AML-193 (cell line): Measurements from ENCODE around the gene CXCR5.
A peak's percentile ranks its signal among the peaks of the same experiment; 100 is the strongest.

Experiments
- DNase-seq, 2 experiments: peaks; one replicate each; lab custom pipeline; 2025; lab: John Stamatoyannopoulos, UW

CXCR5 gene

DNA sequence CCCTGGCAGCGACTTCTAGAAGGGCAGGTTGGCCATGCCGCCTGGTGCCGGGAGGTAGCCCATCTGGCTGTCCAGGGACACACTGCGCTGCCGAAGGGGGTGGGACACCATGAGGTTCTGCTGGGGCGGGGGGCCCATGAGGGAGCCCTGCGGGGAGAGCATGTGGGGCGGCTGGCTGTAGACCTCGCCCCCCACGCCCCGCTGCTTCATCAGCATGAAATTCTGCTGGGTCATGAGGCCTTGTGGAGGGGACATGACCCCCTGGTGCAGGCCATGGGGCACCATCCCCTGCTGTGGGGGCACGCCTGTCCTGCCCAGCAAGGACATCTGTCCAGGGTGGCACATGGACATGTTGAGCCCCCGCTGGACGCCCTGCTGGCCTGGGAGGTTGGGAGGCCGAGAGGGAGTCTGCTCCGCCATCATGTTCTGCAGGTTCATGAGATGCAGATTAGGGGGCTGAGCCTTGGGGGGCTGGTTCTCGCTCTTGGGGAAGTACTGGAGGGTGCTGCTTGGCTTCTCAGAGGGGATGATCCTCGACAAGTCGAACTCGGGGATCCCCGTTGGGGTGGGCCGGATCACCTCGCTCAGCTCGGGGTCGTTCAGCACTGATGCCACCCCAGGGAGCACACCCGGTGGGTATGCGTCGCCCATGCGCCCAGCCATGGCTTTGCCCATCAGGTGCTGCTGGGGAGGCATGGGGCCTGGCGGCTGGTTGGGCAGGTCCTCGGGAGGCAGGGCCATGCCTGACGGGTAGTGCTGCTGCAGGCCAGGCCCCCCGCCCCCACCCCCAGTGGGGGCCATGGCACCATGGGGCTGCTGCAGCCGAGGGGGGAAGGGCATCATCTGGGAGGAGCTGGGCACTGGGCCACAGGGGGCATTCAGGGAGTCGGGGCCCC lies 15.0 kb downstream of the CXCR5 start:
- no peak for DNase-seq

DNA sequence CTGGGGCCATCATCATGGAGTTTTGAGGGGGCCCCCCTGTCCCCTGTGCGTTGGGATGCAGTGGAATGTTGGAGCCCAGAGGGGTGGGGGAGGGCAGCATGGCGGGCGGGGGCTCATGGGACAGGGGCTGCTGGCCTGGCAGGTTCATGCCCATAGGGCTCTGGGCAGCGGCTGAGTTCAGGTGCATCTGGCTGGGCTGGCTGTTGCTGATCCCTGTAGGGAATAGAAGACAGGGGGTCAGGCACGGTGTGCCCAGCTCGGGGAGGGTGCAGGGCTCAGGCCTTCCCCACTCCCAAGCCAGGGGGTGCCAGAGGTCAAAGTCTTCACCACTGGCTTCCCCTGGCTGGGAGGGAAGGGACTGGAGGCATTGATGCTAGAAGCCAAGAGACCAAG lies 15.6 kb downstream of the CXCR5 start:
- no peak for DNase-seq

DNA sequence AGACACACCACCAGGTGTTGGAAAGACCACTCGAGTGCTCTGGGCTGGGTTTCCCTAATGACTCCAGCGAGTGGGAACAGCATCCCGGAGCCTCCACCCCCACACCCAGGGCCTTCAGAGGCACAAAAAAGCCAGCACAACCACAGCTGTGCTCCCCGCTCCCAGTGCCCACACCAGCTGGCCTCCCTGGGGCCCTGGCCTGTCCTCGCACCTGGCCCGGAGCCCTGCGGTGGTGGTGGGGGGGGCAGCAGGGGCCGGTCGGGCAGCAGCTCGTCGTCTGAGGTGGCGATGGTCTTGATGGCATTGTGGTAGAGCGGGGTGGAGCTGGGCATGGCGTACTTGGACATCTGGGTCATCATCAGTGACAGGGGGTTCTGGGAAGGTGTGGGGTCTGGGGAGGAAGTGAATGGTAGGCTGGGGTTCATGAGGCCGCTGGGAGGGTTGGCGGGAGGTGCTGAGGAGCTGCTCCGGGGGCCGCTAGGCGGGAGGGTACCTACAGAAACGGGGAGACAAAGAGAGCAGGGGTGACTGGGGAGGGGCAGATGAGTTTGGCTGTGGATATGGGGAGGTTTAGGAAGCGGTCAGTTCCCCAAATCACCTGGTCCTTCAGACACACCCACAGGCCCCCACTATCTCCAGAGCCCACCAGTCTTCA lies 16.1 kb downstream of the CXCR5 start:
- no peak for DNase-seq

DNA sequence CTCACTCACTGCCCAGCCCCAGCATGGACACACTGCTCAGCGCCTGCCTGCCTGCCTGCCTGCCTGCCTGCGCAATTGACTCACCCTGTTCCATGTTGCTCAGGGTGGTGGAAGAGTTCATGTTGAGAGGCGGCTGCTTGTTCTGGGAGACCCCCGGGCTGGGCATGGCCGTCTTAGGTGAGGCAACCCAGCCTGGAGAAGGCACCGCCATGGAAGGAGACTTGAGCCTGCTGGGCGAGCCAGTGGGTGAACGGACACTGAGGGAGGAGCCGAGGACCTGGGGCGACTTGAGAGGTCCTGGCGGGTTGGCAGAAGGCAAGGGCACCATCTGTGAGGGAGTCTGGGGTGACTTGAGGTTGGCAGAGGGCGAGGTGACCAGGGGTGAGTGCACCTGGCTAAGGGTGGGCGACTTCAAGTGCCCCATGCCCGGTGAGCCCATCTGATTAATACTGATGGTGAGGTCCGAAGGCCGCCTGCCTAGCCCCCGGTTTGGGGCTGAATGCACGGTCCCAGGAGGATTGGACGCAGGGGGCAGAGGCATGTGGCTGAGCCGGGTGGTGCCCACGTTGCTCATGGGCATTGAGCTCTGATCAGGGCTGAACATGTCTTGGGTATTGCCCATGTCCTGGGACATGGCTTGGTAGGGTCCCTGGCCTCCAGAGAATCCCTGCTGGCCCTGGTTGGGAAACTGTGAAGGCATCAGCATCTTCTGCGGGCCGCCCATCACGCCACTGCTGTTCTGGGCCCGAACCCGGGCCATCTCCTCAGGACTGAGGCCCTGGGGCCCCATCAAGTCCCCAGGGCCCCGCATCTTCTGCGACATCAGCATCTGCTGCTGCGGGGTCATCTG lies 17.1 kb downstream of the CXCR5 start:
- DNase-seq: no peak

DNA sequence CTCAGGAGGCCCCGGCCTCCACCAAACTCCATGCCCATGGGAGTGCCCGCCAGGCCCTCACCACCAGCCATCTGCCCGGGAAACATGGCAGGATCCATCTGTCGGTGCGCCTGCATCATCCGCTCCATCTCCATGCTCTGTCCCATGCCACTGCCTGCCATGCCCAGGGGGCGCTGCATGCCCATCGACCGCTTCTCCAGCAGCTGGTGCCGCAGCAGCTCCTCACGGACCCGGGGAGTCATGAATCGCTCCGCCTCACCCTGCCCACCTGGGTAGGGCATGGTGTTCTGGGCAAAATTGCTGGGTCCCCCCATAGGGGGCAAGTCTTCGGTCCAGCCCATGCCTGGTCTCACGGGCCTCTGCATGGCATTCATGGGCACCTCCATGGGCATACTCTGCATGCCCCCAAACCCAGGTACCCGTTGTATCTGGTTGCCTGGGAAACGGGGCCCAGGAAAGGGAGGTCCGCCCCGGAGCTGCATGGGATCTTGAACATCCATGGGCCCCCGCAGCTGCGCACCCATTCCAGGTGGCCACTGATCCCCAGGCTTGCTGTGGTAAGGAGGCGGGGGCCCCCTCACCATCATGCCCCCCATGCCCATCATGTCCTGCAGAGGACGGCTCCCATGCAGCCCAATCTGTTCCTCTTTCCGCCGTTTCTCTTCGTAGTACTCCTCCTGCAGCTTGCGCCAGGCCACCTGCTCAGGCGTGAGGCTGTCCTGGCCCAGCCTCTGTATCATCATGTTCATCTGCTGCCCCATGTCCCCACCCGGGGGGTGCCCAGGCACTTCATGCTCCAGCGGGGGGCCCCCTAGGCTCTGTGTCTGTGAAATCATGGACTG lies 18.0 kb downstream of the CXCR5 start:
- DNase-seq: no peak

DNA sequence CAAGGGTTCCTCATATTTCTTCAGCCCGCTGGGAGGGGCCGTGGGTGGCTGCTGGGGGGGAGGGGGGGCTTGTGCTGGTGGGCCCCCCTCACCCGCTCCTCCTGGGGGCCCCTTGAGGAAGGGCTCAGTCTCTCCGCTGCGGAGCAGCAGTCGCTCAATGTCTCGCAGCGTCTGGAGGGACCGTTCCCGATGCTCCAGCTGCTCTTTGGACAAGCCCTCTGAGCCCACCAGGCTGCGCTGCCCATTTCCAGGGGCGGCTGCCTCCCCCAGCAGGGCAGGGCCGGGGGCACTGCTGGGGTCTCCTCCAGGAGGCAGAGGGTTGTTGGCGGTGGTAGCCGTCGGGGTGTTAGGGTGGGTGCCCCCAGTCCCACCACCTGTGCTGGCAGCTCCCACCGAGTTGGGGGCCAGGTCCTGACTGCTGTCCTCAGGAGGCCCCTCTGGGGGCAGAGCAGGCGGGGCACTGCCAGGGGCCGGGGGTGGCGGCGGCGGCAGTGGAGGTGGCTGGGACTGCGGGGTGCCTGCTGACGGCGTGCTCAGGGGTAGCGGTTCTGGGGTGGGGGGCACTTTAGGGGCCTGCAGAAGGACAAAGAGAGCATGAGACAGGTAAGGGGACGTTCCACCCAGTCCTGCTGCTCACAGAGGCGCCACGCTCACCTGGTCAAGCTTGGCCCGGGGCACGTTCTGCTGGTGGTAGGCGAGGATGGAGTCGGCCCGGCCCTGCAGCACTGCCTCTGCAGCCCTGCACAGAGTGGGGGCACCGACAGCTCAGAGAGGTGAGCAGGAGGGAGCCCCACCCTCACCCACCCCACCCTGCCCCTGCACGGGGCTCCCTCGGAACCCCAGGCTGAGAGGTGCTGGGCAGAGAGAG lies 18.9 kb downstream of the CXCR5 start:
- DNase-seq: no peak

DNA sequence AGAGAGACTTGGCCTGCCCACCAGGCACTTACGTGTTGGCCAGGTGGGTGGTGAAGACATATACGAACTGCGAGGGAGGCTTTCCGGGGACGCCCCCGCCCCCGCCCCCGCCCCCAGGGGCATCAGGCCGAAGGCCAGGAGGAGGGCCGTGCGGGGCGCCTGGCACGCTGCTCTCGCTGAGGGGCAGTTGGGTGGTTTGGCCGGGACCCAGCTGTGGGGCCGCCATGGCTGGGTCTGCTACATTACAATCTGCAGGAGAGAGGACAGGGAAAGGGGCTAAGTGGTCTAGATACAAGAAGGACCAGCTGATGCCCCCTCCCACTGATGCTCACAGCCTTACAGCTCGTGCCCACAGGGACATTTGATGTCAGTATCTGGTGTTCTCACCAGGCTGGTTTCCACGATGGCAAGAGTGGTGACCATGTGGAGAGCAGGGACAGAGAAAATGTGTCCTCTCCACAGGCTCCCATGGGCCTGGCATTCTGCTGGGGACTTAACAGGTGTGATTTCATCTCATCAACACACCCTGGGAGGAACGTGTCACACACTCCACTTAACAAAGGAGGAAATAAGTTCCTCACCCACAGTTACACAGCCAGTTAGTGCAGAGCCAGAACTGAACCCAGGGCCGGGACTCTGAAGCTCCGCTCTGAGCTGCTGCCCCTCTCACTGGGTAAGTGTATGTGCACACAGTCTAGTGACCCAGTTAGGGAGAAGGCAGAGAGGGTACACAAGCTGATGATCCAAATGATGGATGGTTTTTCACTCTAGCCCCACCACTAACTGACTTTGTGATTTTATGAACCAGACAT lies 19.7 kb downstream of the CXCR5 start:
- no peak for DNase-seq

DNA sequence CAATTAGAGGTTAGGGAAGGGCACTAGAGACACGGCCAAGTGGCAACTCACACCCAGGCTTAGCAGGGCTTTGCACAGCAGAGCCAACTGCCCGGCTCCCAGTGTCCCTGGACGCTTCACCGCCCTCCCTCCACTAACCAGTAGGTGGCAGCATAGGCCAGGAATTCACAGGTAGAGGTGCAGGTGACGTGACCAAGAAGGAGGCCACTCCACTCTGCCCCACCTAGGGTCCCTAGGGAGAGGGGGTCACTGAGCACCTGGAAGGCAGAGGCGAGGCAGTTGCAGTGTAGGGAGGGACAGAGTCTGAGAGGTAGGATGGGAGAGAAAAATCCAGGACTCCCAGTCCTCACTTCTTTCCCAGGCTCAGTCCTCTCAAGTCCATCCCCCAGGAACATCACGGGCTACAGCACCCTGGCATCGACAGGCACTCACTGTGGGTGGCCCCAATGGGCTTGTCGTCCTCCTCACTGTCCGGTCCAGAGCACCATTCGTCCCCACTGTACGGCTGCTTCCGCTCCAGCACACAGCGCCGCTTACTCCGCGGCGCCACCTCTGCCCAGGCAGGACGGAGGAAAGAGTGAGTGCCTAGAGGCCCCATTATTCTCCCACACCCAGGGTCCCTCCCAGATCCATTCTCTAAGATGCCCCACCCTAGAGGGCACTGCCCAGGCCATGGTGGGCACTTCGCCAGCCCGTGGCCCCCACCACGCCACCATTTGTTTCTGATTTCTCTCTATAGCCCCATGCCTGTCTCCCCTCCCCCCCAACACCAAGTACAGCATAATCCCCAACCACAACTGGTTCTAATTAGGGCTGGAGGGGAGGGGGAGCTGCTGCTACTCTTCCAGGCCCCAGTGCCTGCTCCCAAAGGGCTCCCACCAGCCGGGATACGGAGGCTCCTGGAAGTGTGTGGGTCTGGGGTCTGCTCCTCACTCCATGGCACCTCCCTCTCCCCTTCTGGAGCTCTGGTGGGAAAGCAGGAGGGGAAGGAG lies 23.7 kb downstream of the CXCR5 start:
- DNase-seq: peak; percentile 58 to 67

DNA sequence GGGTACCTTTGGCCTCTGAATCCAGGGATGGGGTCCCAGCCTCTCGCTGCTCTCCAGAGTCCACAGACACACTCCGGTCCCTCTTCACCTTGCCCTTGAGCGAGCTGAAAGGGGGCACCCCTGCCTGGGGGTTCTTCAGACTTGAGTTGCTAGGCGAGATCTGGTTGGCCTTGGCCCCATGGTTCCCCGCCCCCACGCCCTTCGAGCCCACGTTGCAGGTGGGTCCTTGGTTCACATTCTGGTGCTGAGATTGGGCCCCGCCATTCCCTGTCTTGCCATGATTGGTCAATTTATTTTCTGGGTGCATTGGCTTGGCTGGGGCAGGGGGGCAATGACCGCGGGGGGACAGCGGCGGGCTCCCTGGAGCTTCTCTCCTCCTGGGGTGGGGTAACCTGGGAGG lies 24.6 kb downstream of the CXCR5 start:
- DNase-seq: no peak

DNA sequence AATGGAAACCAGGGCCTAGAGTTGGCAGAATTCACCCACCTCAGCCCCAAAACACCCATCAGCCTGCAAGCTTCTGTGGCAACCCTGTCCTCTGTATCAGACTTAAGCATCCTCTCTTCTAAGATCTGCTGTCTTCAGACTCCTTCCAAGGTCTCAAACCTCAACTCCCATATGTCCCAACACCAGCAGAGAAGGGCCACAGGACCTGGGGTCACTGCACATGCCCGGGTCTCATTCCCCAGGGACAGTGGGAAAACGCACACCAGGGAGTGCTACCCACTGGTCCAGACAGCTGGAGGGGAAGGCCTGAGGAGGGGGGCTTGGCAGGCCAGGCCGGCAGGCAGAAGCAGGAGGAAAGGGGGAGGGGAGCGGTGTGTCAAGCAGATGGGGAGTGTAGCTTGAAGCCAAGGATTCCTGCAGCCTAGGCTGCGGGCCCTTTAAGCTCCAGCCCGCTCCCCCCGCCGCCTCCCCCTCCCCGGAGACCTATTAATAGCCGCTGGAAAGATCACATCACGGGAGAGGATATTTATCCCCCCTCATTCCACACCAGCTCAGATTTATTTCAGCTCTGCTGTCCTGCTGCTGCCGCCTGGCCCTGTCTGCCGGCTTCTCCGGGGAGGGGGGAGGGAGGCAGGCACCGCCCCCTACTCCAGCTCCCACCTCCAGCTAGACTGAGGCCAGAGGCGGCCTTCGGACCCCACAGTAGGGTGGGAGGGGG lies 25.4 kb downstream of the CXCR5 start:
- DNase-seq: no peak

DNA sequence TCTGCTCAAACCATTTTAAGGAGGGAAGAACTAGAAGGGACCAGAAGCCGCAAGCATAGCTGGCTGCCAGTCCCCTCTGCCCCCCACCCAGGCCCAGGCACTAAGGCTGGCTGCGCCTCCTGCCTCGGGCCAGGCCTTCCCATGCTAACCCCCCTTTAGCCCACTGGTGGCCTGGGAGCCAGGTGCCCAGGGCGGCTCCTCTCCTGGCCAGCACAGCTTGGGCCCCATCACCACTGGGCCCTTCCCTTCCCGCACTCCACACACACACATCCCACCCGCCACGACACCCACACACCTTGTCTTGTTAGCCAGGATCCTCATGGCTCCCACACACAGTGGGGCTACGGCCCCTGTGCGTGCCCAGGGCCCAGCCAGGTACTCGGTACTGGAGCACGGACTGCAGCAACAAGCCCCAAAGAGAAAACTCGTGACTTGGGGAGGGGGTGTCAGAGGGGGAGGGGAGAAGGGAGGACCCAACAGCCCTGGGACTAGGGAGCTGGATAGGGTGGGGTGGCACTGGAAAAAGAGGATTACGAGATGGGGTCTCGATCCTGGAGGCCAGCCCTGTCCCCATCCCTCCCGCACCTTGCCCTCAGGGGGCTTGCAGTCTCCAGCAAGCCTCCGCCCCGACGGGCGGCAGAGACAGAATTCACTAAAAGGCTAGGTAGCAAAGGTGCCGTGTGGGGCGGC lies 26.1 kb downstream of the CXCR5 start:
- no peak for DNase-seq

DNA sequence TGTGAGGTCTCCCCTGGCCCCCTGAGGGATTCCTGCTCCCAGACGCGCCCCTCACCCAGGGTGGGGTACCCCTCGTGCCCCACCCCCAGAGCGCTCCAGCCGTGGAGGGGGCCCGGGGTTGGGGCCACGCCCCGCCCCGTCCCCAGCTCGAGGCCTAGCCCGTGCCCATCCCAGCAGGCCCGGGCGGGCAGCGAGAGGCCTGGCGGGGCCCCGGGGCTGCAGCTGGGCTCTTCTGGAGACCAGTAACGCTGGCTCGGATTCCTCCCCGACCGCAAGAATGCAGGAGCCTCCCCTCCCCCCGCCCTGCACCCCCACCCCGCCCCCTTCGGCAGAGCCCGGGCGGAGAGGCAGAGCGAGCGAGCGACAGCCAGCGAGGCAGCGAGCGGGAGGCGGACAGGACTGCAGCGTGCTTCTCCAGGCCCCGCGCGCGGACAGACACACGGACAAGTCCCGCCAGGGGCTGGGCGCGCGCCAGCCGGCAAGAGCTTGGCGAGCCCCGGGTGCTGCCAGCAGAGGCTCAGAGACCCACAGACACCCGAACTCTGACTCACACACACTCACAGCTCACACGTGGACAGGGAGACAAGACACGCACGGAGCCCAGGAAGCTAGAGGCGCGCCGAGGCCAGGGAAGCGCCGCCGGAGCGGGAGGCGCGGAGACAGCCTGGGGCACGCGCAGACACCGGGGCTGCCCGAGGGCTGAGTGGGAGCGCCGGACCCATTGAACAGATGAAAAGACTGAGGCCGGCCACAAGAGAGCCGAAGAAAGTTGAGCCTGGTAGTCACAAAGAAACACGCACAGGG lies 26.8 kb downstream of the CXCR5 start:
- DNase-seq: no peak

DNA sequence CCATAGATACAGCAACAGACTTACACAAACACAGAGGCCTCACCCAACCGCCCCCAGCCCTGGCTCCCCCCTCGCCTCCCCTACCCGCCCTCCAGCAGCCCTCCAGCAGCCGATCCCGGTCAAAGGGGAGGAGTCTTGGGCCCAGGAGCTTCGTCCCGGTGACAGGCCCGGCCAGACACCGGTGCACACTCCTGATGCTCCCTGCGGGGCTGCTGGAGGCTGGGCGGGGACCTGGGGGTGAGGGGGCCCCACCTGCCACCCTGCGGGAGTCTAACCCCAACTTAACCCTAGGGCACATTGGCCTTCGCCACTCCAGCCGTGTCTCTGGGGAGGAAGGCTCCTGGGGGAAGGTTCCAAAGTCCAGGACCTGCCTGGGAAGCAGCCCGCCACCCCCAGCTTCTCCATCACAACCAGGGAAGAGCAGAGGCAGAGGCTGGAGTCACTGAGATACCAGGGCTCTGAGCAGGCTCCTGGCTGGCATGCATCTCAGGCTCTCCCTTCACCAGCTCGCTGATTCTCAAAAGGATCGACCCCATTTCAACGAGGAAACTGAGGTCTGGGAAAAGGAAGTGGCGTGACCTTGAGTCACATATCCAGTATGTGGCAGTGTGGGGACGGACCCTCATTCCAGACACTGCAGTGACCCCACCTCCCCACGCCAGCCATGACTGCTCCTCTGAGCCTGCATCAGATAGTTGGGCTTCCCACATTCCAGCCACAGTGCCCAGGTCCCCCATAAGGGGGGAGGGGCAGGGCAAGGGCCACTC lies 27.6 kb downstream of the CXCR5 start:
- no peak for DNase-seq

DNA sequence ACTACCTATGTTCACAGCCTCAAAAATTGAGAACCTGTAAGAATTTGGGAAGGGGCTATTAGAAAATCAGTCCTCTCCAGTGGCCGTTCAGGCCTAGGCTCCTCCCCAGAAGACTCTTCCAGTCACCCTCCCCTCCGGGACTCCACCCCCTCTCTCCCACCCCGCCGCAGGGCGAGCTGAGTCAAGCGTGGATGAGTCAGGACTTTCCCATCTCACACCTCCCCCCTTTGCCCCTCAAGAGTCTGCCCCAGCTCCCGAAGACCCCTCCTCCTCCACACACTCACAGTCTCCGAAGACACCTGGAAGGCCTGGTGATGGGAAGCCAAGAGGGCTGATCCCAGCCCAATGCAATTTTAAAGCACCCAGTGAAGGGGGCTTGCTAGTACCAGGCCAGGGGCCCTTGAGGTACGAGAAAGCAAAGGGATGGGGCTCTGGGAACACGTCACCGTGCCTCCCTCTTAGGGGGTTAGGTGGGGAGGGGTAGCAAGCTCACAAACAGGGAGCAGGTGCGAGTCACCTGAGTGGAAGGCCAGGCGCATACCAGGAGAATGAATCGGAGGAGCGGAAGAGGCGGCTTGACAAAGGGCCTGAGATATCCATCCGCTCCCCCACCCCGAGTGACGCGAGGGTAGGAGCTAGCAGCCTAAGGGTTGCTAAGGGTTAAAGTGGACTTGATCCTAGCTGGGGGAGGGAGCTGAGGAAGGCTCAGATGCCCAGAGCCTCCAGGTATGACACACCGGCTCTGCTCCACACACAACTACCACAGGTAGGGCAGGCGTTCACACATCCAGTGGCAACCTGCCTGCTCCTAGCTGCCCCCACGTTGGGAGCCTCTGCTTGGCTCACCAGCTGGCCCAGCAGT lies 28.4 kb downstream of the CXCR5 start:
- no peak for DNase-seq
